Endodermal cell (in vitro differentiated cells): Measurements from ENCODE around the gene CACNG7. TPM values are rescaled to one million over a fixed set of nuclear protein-coding genes. Genes with fewer than 3 reads are reported as not detected.

Experiments used
- DNase-seq: peaks from one replicate; pipeline ENCODE4 v3.0.0-alpha.2; 2017
- H3K27ac ChIP-seq: 2 replicates; pipeline ENCODE4 v1.5.1; 2013; ENCODE audit warnings: mild to moderate bottlenecking, low read depth, low read length, moderate library complexity
- H3K27me3 ChIP-seq: 2 replicates; pipeline ENCODE4 v1.6.1; 2013; ENCODE audit warnings: mild to moderate bottlenecking, low read length, moderate library complexity; ENCODE audit not compliant: insufficient read depth, control insufficient read depth, poor library complexity, severe bottlenecking
- H3K36me3 ChIP-seq: 2 replicates; pipeline ENCODE4 v1.7.0; 2013; ENCODE audit warnings: mild to moderate bottlenecking, low read length, moderate library complexity; ENCODE audit not compliant: control insufficient read depth, insufficient read depth
- H3K4me1 ChIP-seq: one replicate; pipeline ENCODE4 v1.7.0; 2013; ENCODE audit warnings: low read length; ENCODE audit not compliant: control insufficient read depth, insufficient read depth
- H3K4me3 ChIP-seq: 2 replicates; pipeline ENCODE4 v1.5.1; 2013; ENCODE audit warnings: mild to moderate bottlenecking, low read length, moderate library complexity
- H3K9ac ChIP-seq: 2 replicates; pipeline ENCODE4 v1.6.1; 2013; ENCODE audit warnings: mild to moderate bottlenecking, low read length, moderate library complexity; ENCODE audit not compliant: poor library complexity, severe bottlenecking; ENCODE audit errors: extremely low read depth
- H3K9me3 ChIP-seq: 2 replicates; pipeline ENCODE4 v1.6.1; 2013; ENCODE audit warnings: mild to moderate bottlenecking, low read length, moderate library complexity; ENCODE audit not compliant: control insufficient read depth
- H3K27ac Mint-ChIP-seq: 2 replicates; pipeline ENCODE4 v1.8.0; 2020; ENCODE audit warnings: mixed read lengths
- H3K27me3 Mint-ChIP-seq: 2 replicates; pipeline ENCODE4 v1.8.0; 2021; ENCODE audit warnings: mild to moderate bottlenecking, mixed read lengths; ENCODE audit not compliant: insufficient read depth
- H3K36me3 Mint-ChIP-seq: 2 replicates; pipeline ENCODE4 v1.8.0; 2020; ENCODE audit warnings: low read depth, mixed read lengths
- H3K4me1 Mint-ChIP-seq: 2 replicates; pipeline ENCODE4 v1.8.0; 2020; ENCODE audit warnings: mixed read lengths
- H3K4me3 Mint-ChIP-seq: 2 replicates; pipeline ENCODE4 v1.8.0; 2020; ENCODE audit warnings: mild to moderate bottlenecking, moderate library complexity, mixed read lengths
- H3K9me3 Mint-ChIP-seq: 2 replicates; pipeline ENCODE4 v1.8.0; 2020; ENCODE audit warnings: mild to moderate bottlenecking, mixed read lengths
- WGBS, 2 experiments: methylation state at CpG; one replicate each; pipeline versions ENCODE4 v1.1.5 to v1.1.7; 2013; ENCODE audit warnings: missing lambda C conversion rate in 2 of 2, mixed read lengths in 1 of 2; ENCODE audit not compliant: insufficient coverage in 1 of 2, insufficient read length in 1 of 2; 5-methylcytosine and 5-hydroxymethylcytosine counted together
- total RNA-seq, 2 donors: library from RNA; stranded (reverse); fragmentation: NEBNext Ultra II Directional in 1 of 2; extraction: Animal tissue kit (Norgen Biotek cat#: 25700) in 1 of 2; gene quantifications; 2 replicates in 1 of 2; 3 replicates in 1 of 2; pipeline ENCODE4 v1.2.1, GENCODE V29; 2021
- TF ChIP-seq, protein P1 (sequence below): fragments of 200-600 bp; sonication (generic); conservative IDR thresholded peaks from 2 replicates; pipeline ENCODE4 v1.5.0; 2021; ENCODE audit warnings: antibody characterized with exemption, mild to moderate bottlenecking

Gene CACNG7
- total RNA-seq, 2 donors from 2014 or later, result 2.7 to 3.4 TPM

DNA sequence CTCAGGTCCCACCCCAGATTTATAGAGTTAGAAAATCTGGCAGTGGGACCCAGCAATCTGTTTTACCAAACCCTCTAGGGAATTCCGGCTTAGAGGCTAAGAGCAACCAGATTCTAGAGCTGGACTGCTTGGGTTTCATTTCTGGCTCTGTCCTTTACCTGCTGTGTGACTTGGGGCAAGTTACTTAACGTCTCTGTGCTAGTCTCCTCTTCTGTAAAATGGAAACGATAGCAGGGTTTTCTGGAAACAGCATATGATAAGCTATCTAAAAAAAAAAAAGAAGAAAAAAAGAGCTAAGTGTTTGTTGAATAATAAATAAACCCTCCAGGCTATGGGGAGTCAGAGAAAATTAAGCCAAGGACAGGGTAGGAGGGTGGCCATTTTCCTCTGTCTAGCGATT, 11.6 kb upstream of the CACNG7 start:
- TF ChIP-seq, protein P1, sequence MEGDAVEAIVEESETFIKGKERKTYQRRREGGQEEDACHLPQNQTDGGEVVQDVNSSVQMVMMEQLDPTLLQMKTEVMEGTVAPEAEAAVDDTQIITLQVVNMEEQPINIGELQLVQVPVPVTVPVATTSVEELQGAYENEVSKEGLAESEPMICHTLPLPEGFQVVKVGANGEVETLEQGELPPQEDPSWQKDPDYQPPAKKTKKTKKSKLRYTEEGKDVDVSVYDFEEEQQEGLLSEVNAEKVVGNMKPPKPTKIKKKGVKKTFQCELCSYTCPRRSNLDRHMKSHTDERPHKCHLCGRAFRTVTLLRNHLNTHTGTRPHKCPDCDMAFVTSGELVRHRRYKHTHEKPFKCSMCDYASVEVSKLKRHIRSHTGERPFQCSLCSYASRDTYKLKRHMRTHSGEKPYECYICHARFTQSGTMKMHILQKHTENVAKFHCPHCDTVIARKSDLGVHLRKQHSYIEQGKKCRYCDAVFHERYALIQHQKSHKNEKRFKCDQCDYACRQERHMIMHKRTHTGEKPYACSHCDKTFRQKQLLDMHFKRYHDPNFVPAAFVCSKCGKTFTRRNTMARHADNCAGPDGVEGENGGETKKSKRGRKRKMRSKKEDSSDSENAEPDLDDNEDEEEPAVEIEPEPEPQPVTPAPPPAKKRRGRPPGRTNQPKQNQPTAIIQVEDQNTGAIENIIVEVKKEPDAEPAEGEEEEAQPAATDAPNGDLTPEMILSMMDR, result no peak
- Mint-ChIP-seq H3K36me3 (no peaks in the 10 kb centered on the region), H3K4me1 (peaks cover 4% of the 10 kb centered on the region), H3K27ac (no peak overlapping the region), H3K27me3 (peaks cover 34% of the 10 kb centered on the region), H3K9me3 (peaks cover 2% of the 10 kb centered on the region), H3K4me3 (no peak overlapping the region)
- Histone ChIP-seq H3K9me3 (no peaks in the 10 kb centered on the region), H3K36me3 (no peaks in the 10 kb centered on the region), H3K27me3 (peaks cover 15% of the 10 kb centered on the region), H3K9ac (no peak overlapping the region), H3K4me3 (no peak overlapping the region), H3K27ac (no peak overlapping the region), H3K4me1 (no peaks in the 10 kb centered on the region)
- WGBS, 2 experiments, result 76 to 81% methylated on average over 4 of the region's 4 CpGs
- DNase-seq, result no peak

- H3K36me3 Mint-ChIP-seq, result no peaks in the 10 kb centered on the region
- peak overlapping the region; percentile 42 for H3K4me3 Mint-ChIP-seq
- H3K27me3 ChIP-seq, result peaks cover 15% of the 10 kb centered on the region
- no peak overlapping the region for H3K9ac ChIP-seq
- H3K27ac ChIP-seq, result no peak overlapping the region
- no peaks in the 10 kb centered on the region for H3K9me3 ChIP-seq
- H3K4me1 Mint-ChIP-seq, result peaks cover 7% of the 10 kb centered on the region
- H3K4me3 ChIP-seq, result no peak overlapping the region
- H3K27me3 Mint-ChIP-seq, result peaks cover 36% of the 10 kb centered on the region
- no peaks in the 10 kb centered on the region for H3K4me1 ChIP-seq
- no peaks in the 10 kb centered on the region for H3K36me3 ChIP-seq
- peaks cover 2% of the 10 kb centered on the region for H3K9me3 Mint-ChIP-seq
- no peak for DNase-seq
- 23 to 43% methylated on average over 12 to 16 of the region's 16 CpGs for WGBS, 2 experiments
- TF ChIP-seq, protein P1, result no peak
- H3K27ac Mint-ChIP-seq, result no peak overlapping the region
Measured at GRCh38 chr19:53898166-53898565, 10.9 kb upstream of the CACNG7 start.

- WGBS, 2 experiments, result 7% methylated on average over 41 of the region's 42 CpGs; no CpG with 5 or more reads in 1 of the 2 experiments
- Mint-ChIP-seq H3K27ac (no peak overlapping the region), H3K36me3 (no peaks in the 10 kb centered on the region), H3K4me1 (peaks cover 8% of the 10 kb centered on the region), H3K4me3 (peak overlapping the region; percentile 42), H3K9me3 (peaks cover 2% of the 10 kb centered on the region), H3K27me3 (peaks cover 42% of the 10 kb centered on the region)
- Histone ChIP-seq H3K27ac (no peak overlapping the region), H3K4me3 (no peak overlapping the region), H3K4me1 (no peaks in the 10 kb centered on the region), H3K9ac (no peak overlapping the region), H3K9me3 (no peaks in the 10 kb centered on the region), H3K27me3 (peaks cover 15% of the 10 kb centered on the region), H3K36me3 (no peaks in the 10 kb centered on the region)
- DNase-seq, result peak; percentile 100
- TF ChIP-seq, protein P1, result no peak
Measured at GRCh38 chr19:53898636-53899341, 10.3 kb upstream of the CACNG7 start.
